ENCODE data around the gene LILRB2.
"Not testable (repeated sequence)": the region's sequence is repeated elsewhere in the genome, so short reads cannot be mapped to it uniquely, and the experiment has no call there.

The LILRB2 gene

DNA sequence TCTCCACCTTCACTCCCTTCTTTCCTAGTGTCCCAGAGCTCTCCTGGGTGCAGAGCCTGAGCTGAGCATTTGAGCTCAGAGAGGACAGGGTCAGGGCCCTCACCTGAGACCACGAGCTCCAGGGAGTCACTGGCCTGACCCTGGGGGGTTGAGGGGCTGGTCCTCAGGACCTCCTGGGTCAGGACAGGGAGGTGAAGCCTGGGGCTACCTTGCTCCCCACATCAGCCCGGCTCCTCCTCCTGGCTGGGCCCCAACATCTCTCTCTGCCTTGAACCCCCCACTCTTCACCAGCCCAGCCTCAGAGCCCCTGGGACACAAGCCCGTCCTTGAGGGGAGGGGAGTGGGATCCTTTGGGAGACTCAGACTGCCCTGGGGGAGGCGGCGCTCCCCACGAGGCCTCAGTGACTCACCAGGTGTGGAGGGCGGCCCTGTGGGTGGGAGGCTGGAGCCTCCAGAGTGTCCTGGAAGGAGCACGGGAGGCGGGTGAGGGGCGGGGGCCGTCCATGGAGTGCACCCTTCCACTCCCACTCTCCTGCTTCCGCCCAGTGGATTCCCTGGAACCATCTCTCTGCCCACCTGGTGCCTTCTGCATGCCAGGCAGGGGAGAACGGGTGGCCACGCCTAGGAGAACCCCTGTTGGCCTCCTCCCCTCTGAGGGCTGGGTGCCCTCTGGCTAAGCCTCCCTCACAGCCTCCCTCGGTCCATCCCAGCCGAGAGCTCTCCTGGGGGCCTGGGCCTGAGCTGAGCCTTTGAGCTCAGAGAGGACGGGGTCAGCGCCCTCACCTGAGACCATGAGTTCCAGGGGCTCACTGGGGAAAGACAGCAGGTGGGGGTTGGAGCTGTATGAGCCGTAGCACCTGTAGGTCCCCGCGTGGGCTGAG is 41.2 kb downstream of the LILRB2 start:
- DNase-seq = not testable (repeated sequence)

DNA sequence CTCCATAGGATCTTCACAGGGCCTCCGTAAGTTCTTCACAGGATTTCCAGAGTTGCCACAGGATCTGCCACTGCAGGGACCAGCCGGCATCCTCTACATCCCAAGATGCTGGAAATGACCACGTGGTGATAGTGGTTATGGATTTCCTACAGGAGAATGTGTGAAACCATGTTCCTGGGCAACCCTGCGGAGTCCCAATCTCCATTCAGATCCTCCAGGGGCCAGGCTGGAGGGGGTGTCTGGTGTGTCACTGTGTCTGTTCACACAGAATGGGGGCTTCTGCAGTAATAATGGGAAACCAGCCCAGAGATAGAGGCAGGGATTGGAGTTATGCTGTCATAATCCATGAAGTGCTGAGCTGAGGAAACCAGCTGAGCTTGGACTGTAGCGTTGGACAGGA is 47.0 kb downstream of the LILRB2 start:
- no peak for DNase-seq

DNA sequence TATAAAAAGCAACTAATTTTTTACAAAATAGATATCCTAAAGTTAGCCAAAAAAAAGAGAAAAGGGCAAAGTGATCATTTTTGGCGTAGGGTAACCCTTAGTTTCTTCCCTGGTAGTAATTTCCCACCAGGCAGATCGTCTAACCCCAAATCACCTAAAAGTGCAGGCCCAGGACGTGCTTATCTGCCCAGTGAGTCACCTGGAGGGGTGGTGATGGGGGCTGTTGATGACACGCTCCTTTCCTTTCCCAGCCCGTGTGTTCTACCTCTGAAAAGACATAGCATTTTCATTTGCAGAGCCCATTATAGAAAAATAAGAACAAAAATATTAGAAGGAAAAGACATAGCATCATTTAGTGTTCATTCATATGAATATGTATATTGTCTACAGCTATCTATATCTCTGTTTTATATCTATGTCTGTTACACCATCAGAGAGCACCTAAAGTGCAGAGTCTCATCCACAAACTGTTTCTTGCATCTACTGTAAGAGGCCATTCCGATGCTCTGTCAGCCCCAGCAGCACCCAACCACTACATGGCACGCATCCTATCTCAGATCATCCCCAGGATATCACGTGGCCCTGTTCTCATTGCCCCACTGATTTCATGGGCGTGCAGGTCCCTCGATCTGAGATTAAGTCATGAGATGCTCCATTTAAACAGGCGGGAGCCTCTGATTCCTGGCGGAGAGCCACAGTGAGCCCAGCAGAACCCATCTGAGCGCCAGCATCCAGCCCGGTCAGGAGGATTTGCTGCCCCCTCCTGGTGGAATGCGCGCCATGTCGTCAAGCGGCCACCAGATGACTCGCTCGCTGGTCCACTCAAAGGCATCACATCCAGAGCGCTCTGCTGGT is 49.6 kb downstream of the LILRB2 start:
- no peak for DNase-seq

DNA sequence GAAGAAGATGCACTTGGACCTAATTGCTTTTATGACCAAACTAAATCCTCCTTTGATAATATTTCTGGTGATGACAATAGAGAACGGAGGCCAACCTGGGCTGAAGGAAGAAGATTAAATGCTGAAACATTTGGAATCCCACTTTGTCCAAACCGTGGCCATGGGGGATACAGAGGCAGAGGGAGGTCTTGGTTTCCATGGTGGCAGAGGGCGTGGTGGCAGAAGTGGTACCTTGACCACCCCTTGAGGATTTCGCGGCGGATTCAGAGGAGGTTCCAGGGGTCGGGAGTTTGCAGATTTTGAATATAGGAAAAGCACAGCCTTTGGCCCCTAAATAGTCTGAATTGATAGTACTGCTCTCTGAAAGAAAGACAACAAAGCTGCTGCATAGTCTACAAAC is 50.9 kb downstream of the LILRB2 start:
- DNase-seq = no peak

DNA sequence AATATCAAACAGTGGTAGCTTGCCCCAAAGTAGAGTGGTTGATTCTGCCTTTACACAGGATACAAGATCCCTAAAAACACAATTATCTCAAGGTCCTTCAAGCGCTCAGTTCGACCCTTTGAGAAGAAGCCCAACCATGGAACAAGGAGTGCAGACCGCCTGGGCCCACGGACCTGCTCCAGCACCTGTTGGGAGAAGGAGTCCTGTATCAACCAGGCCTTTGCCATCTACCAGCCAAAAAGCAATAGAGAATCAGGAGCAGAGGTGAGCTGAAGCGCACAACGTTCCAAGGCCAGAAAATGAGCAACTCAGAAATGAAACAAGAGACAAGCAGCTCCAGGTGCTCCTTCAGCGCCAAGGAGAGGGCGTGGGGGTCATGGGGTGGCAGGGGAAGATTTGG is 51.8 kb downstream of the LILRB2 start:
- DNase-seq = no peak

DNA sequence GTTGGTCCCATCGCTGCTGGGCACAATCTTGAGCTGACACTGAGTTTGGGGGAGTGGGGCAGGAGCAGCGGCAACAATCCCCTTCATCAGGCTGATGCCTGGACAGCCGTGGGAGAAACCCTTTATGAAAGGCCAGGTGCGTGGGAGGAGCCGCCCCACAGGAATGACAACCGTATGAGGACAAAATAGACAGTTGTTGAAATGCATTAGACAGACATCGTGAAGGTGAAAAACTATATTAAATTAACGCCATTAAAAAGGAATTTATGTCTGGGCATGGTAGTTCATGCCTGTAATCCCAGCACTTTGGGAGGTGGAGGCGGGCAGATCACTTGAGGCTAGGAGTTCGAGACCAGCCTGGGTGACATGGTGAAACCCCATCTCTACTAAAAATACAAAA is 56.3 kb downstream of the LILRB2 start:
- DNase-seq = not testable (repeated sequence)

DNA sequence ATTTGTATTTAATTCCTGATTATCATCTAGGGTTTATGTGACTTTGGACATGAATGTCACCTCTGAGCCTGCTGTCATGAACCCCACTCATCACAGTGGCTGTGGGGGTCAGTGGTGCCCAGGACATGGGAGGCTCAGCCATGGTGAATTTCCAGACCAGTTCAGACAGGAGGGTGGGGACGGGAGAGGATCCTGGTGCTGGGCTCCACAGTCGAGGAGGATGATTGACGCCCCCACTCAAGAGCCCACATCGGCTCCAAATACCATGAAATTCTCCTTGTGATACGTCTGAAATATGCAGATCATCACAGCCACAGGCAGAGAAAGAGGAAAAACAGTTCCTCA is 57.0 kb downstream of the LILRB2 start:
- not testable (repeated sequence) for DNase-seq

All from NCI-H524 treated with DMSO at 0.1 percent for 48 hours (cell line).